ENCODE data around the gene GSDME.

The GSDME gene

GRCh38 chr7:24786306-24786705, 29.0 kb upstream of the GSDME start:
- H3K4me3 ChIP-seq (ENCODE audit: low read depth, low read length): no peak overlapping the region
- no peak for TF ChIP-seq CTCF (IDR thresholded peaks at IDR 0.05; ENCODE audit: low read depth, low read length)

- H3K4me3 ChIP-seq (ENCODE audit: low read depth, low read length): no peak overlapping the region
- TF ChIP-seq CTCF (IDR thresholded peaks at IDR 0.05; ENCODE audit: low read depth, low read length): no peak
Observed at GRCh38 chr7:24784277-24784676, 27.0 kb upstream of the GSDME start.

- H3K4me3 ChIP-seq (ENCODE audit: low read depth, low read length): no peak overlapping the region
- no peak for TF ChIP-seq CTCF (IDR thresholded peaks at IDR 0.05; ENCODE audit: low read depth, low read length)
Observed at GRCh38 chr7:24783698-24784097, 26.4 kb upstream of the GSDME start.

- no peak for TF ChIP-seq CTCF (IDR thresholded peaks at IDR 0.05; ENCODE audit: low read depth, low read length)
- H3K4me3 ChIP-seq (ENCODE audit: low read depth, low read length): no peak overlapping the region
Observed at GRCh38 chr7:24781106-24781505, 23.8 kb upstream of the GSDME start.

GRCh38 chr7:24779283-24779655, 22.0 kb upstream of the GSDME start:
- TF ChIP-seq CTCF (IDR thresholded peaks at IDR 0.05; ENCODE audit: low read depth, low read length): no peak
- H3K4me3 ChIP-seq (ENCODE audit: low read depth, low read length): no peak overlapping the region

- TF ChIP-seq CTCF (IDR thresholded peaks at IDR 0.05; ENCODE audit: low read depth, low read length): no peak
- no peak overlapping the region for H3K4me3 ChIP-seq (ENCODE audit: low read depth, low read length)
Observed at GRCh38 chr7:24778543-24779282, 21.4 kb upstream of the GSDME start.

GRCh38 chr7:24777806-24778205, 20.5 kb upstream of the GSDME start:
- no peak overlapping the region for H3K4me3 ChIP-seq (ENCODE audit: low read depth, low read length)
- no peak for TF ChIP-seq CTCF (IDR thresholded peaks at IDR 0.05; ENCODE audit: low read depth, low read length)
